MM.1S (cell line): ENCODE data around the gene RRP1.

Experiments
- EZH2 ChIP-seq: fragments of 300-600 bp; sonication (generic); optimal IDR thresholded peaks from 2 replicates; pipeline ENCODE3; 2017; ENCODE audit warnings: low read depth, mild to moderate bottlenecking, antibody characterized with exemption, low read length, mixed read lengths
- TF ChIP-seq, protein P1 (sequence below): fragments of 300-600 bp; sonication (generic); IDR thresholded peaks from 2 replicates; pipeline ENCODE4 v1.5.1; 2016; ENCODE audit warnings: antibody characterized with exemption, low read length, mixed read lengths

DNA sequence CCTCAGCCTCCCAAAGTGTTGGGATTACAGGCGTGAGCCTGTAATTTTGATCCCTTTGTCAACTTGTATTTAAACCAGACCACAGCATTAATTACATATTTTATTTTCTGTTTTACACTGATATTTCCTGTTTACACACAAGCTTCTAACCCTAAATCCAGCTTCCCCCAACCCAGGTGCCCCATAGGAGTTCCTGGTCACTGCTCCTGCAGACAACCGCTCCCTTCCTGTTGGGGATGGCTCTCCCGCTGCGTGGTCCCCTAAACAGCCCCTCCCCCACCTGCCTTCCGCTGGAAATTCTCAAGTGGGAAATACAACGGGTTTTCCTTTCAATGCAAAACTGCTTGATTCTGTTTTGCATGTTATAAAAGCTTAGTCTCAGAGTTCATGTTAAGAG is 17.0 kb upstream of the RRP1 start:
- TF ChIP-seq, protein P1, sequence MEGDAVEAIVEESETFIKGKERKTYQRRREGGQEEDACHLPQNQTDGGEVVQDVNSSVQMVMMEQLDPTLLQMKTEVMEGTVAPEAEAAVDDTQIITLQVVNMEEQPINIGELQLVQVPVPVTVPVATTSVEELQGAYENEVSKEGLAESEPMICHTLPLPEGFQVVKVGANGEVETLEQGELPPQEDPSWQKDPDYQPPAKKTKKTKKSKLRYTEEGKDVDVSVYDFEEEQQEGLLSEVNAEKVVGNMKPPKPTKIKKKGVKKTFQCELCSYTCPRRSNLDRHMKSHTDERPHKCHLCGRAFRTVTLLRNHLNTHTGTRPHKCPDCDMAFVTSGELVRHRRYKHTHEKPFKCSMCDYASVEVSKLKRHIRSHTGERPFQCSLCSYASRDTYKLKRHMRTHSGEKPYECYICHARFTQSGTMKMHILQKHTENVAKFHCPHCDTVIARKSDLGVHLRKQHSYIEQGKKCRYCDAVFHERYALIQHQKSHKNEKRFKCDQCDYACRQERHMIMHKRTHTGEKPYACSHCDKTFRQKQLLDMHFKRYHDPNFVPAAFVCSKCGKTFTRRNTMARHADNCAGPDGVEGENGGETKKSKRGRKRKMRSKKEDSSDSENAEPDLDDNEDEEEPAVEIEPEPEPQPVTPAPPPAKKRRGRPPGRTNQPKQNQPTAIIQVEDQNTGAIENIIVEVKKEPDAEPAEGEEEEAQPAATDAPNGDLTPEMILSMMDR = no peak
- no peak for TF ChIP-seq EZH2
